ENCODE data around the gene PKD2L1. TPM values are rescaled to one million over a fixed set of nuclear protein-coding genes. Genes with fewer than 3 reads are reported as not detected.

The PKD2L1 gene
- total RNA-seq, 2 experiments from 2014 or later, result not detected

DNA sequence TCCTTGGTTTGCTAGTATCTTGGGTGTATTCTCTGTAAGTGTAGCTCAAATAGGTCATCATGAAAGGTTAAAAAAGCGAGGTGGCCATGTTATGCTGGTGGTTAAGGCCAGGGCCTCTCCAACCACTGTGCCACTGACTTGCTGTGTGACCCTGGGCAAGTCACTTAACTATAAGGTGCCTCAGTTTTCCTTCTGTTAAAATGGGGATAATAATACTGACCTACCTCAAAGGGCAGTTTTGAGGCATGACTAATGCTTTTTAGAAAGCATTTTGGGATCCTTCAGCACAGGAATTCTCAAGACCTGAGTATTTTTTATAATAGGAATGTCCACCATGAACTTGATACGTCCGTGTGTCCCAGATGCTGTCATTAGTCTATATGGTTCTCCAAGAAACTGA, 34.1 kb upstream of the PKD2L1 start:
- peaks cover 57% of the 10 kb centered on the region for H3K36me3 Mint-ChIP-seq
- no peaks in the 10 kb centered on the region for H3K9me3 Mint-ChIP-seq
- POLR2A ChIA-PET, result interaction anchor here (0.6 to 1.9 kb wide), 4 partner anchors 9 to 97 kb away, joined by 3 to 8 read pairs (median 4); no protein-coding TSS in a partner anchor
- H3K4me3 Mint-ChIP-seq, result no peak overlapping the region
- ATAC-seq (ENCODE audit: low read depth) (no peak), DNase-seq (no peak)
- peaks cover 41% of the 10 kb centered on the region for H3K4me1 Mint-ChIP-seq
- H3K27me3 Mint-ChIP-seq, result no peaks in the 10 kb centered on the region
- no peak overlapping the region for H3K27ac Mint-ChIP-seq

DNA sequence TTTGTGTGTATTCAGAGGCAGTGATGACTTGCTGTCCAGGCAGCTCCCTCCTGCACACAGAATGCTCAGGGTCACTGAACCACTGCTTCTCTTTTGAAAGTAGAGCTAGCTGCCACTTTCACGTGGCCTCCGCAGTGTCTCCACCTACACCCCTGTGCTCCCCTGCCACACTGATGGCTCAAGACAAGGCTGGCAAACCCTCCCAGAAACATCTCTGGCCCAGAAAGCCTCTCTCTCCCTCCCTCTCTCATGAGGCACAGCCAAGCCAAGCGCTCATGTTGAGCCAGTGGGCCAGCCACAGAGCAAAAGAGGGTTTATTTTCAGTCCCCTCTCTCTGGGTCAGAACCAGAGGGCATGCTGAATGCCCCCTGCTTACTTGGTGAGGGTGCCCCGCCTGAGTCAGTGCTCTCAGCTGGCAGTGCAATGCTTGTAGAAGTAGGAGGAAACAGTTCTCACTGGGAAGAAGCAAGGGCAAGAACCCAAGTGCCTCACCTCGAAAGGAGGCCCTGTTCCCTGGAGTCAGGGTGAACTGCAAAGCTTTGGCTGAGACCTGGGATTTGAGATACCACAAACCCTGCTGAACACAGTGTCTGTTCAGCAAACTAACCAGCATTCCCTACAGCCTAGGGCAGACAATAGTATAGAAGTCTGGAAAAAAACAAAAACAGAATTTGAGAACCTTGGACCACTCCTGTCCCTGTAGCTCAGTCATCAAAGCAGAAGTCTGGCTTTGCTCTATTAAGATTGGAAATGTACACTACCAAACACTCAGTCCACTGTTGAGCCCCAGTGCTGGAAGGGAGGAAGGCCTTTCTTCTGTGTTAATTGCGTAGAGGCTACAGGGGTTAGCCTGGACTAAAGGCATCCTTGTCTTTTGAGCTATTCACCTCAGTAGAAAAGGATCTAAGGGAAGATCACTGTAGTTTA, 32.8 kb upstream of the PKD2L1 start:
- DNase-seq, result no peak
- Mint-ChIP-seq H3K4me3 (no peak overlapping the region), H3K27me3 (no peaks in the 10 kb centered on the region), H3K36me3 (peaks cover 62% of the 10 kb centered on the region), H3K9me3 (no peaks in the 10 kb centered on the region), H3K27ac (peak overlapping the region; percentile 52), H3K4me1 (peaks cover 45% of the 10 kb centered on the region)
- POLR2A ChIA-PET, result interaction anchor here (0.9 to 1.9 kb wide), 2 partner anchors 8 to 11 kb away, joined by 3 to 8 read pairs; no protein-coding TSS in a partner anchor
- no peak for ATAC-seq (ENCODE audit: low read depth)

DNA sequence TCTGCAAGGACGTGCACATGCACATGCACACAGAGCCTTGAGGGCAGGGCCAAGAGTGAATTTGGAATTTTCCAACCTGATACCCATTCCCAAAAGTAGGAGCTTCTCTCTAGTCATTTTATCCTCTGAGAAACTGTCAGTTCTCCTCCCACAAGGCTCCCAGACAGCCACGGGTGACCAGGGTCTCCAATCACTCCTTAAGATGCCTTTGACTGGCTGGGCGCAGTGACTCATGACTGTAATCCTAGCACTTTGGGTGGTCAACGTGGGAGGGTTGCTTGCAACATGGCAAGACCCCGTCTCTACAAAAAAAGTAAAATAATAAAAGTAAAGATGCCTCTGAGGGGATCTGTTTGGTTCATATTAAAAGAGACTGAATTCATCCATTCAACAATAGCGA, 30.2 kb upstream of the PKD2L1 start:
- DNase-seq, result no peak
- POLR2A ChIA-PET, result interaction anchor here (1.3 to 2.4 kb wide), 2 partner anchors 10 to 13 kb away, joined by 6 to 13 read pairs; partner anchors contain the start of gene SCD
- Mint-ChIP-seq H3K4me3 (no peak overlapping the region), H3K36me3 (peaks cover 75% of the 10 kb centered on the region), H3K9me3 (no peaks in the 10 kb centered on the region), H3K27me3 (no peaks in the 10 kb centered on the region), H3K4me1 (peaks cover 53% of the 10 kb centered on the region), H3K27ac (no peak overlapping the region)
- no peak for ATAC-seq (ENCODE audit: low read depth)

DNA sequence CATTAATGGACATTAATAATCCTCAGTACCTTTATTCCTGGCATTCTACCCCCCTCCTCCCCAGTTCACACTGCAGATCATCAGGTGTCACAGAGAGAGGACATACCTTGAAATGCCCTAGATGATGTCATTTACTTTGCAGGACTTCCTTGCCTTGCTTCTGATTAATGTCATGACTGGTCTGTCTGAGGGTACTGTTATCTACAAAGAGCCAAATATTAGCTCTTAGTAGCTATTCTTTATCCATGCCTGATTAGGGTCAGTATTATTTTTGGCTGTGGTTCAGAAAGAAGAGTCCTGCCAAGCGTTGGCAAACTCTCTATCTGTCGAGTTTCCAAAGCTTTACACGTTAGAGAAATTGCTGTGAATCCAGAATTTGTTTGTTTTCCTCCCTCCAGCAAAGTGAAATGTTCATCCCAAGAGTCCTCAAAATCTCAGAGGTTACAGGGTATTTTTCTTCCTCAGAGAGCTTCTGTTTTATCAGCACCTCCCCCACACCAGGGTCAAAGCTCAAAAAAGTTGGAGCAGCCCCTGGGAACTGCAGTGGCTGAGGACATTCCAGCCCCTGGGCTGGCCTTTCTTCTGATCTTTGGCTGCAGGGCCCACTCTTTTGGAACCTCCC, 29.6 kb upstream of the PKD2L1 start:
- Mint-ChIP-seq H3K4me3 (peak overlapping the region; percentile 41), H3K36me3 (peaks cover 78% of the 10 kb centered on the region), H3K27me3 (no peaks in the 10 kb centered on the region), H3K9me3 (no peaks in the 10 kb centered on the region), H3K27ac (peak overlapping the region; percentile 81), H3K4me1 (peaks cover 56% of the 10 kb centered on the region)
- no peak for DNase-seq
- no peak for ATAC-seq (ENCODE audit: low read depth)
- POLR2A ChIA-PET, result interaction anchor here (1.3 to 2.4 kb wide), 2 partner anchors 11 to 13 kb away, joined by 6 to 13 read pairs; partner anchors contain the start of gene SCD

DNA sequence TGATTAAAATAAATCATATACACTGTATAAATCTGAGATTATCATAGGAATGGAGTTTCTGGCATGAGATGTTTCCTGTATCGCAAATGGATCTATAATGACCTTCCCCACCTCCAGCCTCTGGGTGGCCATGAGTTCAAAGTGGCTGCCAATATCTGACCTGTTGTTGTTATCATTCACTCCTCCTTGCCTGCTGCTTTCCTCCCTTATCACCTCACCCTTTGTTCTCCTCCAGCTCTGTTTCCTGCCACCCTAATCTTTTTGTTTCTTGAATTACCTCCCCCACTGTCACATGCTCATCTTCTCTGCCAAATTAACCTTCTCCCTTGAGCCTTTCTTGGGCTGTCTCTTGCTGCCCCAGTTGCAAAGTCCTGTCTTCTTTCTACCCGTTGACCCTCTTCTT, 29.0 kb upstream of the PKD2L1 start:
- Mint-ChIP-seq H3K4me3 (peak overlapping the region; percentile 41), H3K4me1 (peaks cover 57% of the 10 kb centered on the region), H3K9me3 (no peaks in the 10 kb centered on the region), H3K27ac (peak overlapping the region; percentile 81), H3K27me3 (no peaks in the 10 kb centered on the region), H3K36me3 (peaks cover 79% of the 10 kb centered on the region)
- POLR2A ChIA-PET, result interaction anchor here (1.3 to 2.4 kb wide), 2 partner anchors 12 kb away, joined by 6 to 13 read pairs; partner anchors contain the start of gene SCD
- no peak for DNase-seq
- no peak for ATAC-seq (ENCODE audit: low read depth)

DNA sequence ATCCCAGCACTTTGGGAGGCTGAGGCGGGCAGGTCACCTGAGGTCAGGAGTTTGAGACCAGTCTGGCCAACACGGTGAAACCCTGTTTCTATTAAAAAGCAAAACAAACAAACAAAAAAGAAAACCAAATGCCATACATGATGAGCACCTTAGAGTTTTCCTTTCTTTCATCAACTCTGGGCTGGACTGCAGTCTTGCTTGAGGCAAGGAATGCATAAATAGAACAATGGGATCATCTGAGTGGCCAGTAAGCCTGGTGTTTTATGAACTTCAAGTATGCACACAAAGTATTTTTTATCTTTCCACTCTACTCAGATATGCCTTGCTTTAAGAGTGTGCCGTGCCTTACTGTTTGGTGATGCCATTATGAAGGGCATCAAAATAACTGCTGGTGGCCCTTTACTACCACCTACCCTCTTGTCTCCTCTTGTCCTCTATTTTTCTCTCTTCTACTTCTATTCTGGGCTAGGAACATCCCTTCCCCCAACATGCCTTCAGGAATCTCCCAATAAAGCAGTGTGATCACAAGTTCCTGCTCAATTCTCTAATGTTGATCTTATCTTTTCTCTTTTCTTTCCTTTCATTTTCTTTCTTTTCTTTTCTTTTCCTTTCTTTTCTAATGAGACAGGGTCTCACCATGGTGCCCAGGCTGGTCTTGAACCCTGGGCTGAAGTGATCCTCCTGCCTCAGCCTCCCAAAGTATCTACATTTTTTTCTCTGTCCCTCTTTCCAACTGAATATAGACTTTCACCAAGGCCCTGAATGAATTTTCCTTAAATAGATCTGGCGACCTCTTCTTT, 27.2 kb upstream of the PKD2L1 start:
- Mint-ChIP-seq H3K27ac (peak overlapping the region; percentile 6), H3K4me1 (peaks cover 55% of the 10 kb centered on the region), H3K9me3 (no peaks in the 10 kb centered on the region), H3K27me3 (no peaks in the 10 kb centered on the region), H3K4me3 (no peak overlapping the region), H3K36me3 (peaks cover 82% of the 10 kb centered on the region)
- POLR2A ChIA-PET, result interaction anchor here (1.1 kb wide), 1 partner anchor 11 kb away, joined by 6 read pairs; no protein-coding TSS in a partner anchor
- ATAC-seq (ENCODE audit: low read depth), result no peak
- no peak for DNase-seq

DNA sequence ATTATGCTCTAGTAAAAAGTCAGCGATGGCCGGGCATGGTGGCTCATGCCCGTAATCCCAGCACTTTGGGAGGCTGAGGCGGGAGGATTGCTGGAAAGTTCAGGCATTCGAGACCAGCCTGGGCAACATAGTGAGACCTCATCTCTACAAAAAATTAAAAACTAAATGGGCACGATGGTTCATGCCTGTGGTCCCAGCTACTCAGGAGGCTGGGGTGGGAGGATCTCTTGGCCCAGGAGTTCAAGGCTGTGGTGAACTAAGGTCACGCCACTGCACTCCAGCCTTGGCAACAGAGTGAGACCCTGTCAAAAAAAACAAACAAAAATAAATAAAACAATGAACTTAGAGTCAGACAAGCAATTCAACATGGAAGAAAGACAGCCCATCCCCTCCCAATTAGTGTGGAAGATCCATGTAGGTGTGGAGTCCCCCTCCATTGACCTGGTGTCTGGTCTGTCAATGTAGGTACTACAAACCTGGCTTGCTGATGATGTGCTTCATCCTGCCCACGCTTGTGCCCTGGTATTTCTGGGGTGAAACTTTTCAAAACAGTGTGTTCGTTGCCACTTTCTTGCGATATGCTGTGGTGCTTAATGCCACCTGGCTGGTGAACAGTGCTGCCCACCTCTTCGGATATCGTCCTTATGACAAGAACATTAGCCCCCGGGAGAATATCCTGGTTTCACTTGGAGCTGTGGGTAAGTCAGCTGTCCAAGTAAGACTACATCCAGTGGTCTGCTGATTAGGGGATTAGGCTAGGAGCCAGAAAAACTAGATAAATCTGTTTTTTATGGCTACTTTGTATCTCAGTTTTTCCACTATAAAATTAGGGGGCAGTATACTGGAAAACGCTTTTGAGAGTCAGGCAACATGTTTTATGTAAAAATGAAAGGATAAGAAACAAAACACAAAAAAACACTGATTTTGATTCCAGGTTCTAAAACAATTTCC, 26.3 kb upstream of the PKD2L1 start:
- POLR2A ChIA-PET, result no interaction called here
- Mint-ChIP-seq H3K4me3 (no peak overlapping the region), H3K27ac (no peak overlapping the region), H3K4me1 (peaks cover 57% of the 10 kb centered on the region), H3K36me3 (peaks cover 82% of the 10 kb centered on the region), H3K9me3 (no peaks in the 10 kb centered on the region), H3K27me3 (no peaks in the 10 kb centered on the region)
- ATAC-seq (ENCODE audit: low read depth) (no peak), DNase-seq (no peak)

DNA sequence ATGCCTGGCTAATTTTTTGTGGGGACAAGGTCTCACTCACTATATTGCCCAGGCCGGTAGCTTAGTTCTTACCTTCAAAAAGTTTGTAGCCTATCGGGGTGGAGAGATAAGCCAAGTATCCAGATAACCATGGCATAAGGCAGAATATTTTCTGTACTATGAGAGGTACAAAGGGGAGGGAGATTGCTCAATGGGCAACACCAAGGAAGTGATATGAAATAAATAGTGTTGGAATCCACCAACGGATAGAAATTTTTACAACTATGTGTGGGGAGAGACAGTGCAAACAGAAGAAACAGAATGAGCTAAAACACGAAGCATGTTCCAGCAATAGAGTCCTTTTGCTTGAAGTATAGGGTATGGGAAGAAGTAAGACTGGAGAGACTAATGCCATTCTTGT, 25.1 kb upstream of the PKD2L1 start:
- no peak overlapping the region for H3K4me3 Mint-ChIP-seq
- POLR2A ChIA-PET, result interaction anchor here (0.6 to 0.8 kb wide), 3 partner anchors 9 to 78 kb away, joined by 3 read pairs; no protein-coding TSS in a partner anchor
- DNase-seq, result no peak
- H3K4me1 Mint-ChIP-seq, result peaks cover 64% of the 10 kb centered on the region
- no peak for ATAC-seq (ENCODE audit: low read depth)
- H3K36me3 Mint-ChIP-seq, result peaks cover 83% of the 10 kb centered on the region
- H3K27me3 Mint-ChIP-seq, result no peaks in the 10 kb centered on the region
- no peaks in the 10 kb centered on the region for H3K9me3 Mint-ChIP-seq
- H3K27ac Mint-ChIP-seq, result peak overlapping the region; percentile 26

DNA sequence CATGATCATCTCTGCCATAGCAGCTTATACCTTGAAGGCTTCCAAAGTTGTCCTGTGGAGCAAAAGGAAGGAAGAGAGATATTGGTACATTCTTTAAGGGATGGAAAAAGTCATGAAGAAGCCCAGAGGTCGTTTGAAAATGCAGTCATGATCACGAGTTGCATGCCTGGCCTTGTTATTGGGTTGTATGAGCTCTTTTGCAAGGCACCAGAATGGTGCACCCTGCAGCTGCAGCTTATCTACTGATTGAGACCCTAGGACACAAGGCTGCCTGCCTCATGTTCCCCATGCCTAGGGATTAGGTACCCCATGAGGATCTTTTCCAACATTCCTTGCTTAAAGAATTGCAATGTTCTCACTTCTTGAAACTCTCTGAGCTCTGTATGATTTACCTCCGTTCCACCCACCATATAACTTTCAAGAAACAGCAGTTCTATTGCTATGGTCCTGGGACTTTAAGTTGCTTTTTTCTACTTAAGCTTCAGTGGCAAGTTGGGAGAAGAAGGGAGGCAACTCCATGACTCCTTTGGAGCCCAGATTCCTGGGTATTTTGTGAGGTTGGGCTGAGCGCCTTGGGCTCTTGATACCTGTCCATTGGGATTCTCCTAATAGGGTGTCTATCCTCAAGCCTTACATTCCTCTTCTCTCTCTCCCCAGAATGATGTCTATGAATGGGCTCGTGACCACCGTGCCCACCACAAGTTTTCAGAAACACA, 23.9 kb upstream of the PKD2L1 start:
- Mint-ChIP-seq H3K9me3 (no peaks in the 10 kb centered on the region), H3K27me3 (no peaks in the 10 kb centered on the region), H3K4me3 (peak overlapping the region; percentile 1), H3K36me3 (peaks cover 83% of the 10 kb centered on the region), H3K4me1 (peaks cover 62% of the 10 kb centered on the region), H3K27ac (peak overlapping the region; percentile 17)
- ATAC-seq (ENCODE audit: low read depth), result no peak
- POLR2A ChIA-PET, result interaction anchor here (1.0 to 1.5 kb wide), 2 partner anchors 17 to 19 kb away, joined by 3 to 14 read pairs; no protein-coding TSS in a partner anchor
- no peak for DNase-seq

DNA sequence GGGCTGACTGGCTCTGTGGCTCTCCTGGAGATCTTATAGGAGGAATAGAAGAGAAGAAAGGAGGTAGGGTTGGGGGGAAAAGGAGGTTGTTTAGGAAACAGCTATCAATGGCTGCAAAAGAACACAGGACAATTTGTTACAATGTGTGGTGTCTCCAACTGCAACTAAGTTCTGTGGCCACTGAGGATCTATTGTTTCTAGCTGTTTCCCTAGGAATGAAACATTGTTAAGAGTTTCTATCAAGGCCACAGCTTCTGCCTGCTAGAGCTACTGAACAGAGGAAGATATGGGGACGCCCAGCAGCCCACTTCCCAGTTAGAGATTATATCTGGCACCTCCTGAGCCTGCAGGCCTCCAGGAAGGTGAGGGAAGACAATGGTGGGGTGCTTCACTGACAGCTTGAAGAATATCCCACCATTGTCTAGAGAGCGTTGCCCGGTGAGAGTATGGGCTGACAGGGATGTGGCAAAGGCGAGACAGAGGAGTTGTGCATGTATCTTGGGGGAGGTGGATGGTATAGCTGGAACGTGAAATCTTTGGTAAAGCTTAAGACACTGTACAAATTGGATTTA, 21.0 kb upstream of the PKD2L1 start:
- Mint-ChIP-seq H3K27ac (peak overlapping the region; percentile 42), H3K9me3 (no peaks in the 10 kb centered on the region), H3K36me3 (peaks cover 81% of the 10 kb centered on the region), H3K27me3 (no peaks in the 10 kb centered on the region), H3K4me1 (peaks cover 60% of the 10 kb centered on the region), H3K4me3 (peak overlapping the region; percentile 100)
- POLR2A ChIA-PET, result interaction anchor here (1.4 to 11.4 kb wide), 4 partner anchors 10 to 160 kb away, joined by 4 to 131 read pairs (median 10); no protein-coding TSS in a partner anchor
- ATAC-seq (ENCODE audit: low read depth) (no peak), DNase-seq (no peak)

DNA sequence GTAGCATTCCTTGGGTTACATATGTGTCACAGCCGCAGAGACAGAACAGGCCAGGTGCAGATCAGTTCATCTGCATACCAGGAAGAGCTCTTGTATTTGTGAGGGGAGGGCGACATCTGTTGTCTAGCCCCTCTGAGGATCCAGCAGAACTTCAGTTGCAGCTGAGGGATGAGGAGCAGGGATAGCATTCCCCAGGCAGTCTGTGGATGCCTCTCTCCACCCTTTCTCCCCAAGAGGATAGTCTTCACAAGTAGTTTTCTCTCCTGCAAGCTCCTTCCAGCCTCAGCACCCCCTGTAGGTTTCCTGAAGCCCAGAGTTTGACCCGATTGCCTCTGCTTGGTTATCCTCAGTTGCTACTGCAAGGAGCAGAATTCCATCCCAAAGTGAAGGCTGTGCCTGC, 19.6 kb upstream of the PKD2L1 start:
- Mint-ChIP-seq H3K27me3 (no peaks in the 10 kb centered on the region), H3K27ac (peak overlapping the region; percentile 55), H3K9me3 (no peaks in the 10 kb centered on the region), H3K36me3 (peaks cover 68% of the 10 kb centered on the region), H3K4me3 (peak overlapping the region; percentile 100), H3K4me1 (peaks cover 53% of the 10 kb centered on the region)
- DNase-seq (no peak), ATAC-seq (ENCODE audit: low read depth) (no peak)
- POLR2A ChIA-PET, result interaction anchor here (1.4 to 11.4 kb wide), 4 partner anchors 8 to 25 kb away, joined by 4 to 131 read pairs (median 46); no protein-coding TSS in a partner anchor
